Gastroesophageal sphincter (tissue), 3 donors: Measurements from ENCODE around the gene SRRM1.

Source experiments
- CTCF ChIP-seq, 4 experiments: fragments of 200-600 bp in 2 of 4; fragments of 450-650 bp in 2 of 4; sonication (generic) in 1 of 4; IDR thresholded peaks; one replicate each; pipeline ENCODE4 v1.5.1; 2017 to 2019; ENCODE audit warnings: antibody characterized with exemption in 4 of 4, mild to moderate bottlenecking in 2 of 4, moderate library complexity in 2 of 4
- POLR2A ChIP-seq, 2 donors: fragments of 450-650 bp; IDR thresholded peaks; one replicate each; pipeline ENCODE4 v1.6.1; 2017; ENCODE audit warnings: antibody characterized with exemption in 2 of 2, mild to moderate bottlenecking in 2 of 2, moderate library complexity in 1 of 2
- POLR2AphosphoS5 ChIP-seq: sonication (generic); formaldehyde crosslinking; IDR thresholded peaks from one replicate; pipeline ENCODE4 v1.6.1; 2017; ENCODE audit warnings: antibody characterized with exemption

- TF ChIP-seq CTCF (IDR thresholded peaks at IDR 0.05) (no peak), POLR2AphosphoS5 (no peak), POLR2A (IDR thresholded peaks at IDR 0.05) (no peak)
These were observed 6.3 kb upstream of the SRRM1 start for GRCh38 chr1:24636661-24637357.
